Fibroblast of lung (primary cell): ENCODE results near the gene SDSL. TPM values are rescaled to one million over a fixed set of nuclear protein-coding genes. Genes with fewer than 3 reads are reported as not detected.

ENCODE experiments used
- DNase-seq, 2 donors: peaks; one replicate each; pipeline versions ENCODE4 v3.0.0 to v3.0.0-alpha.2; 2010; ENCODE audit warnings: low read depth in 2 of 2
- H2AFZ ChIP-seq: 2 replicates; pipeline ENCODE4 v1.5.1; 2012; ENCODE audit warnings: low read length, control low read depth, inconsistent platforms
- H3K27ac ChIP-seq: 2 replicates; pipeline ENCODE4 v1.5.1; 2011; ENCODE audit warnings: low read length, control low read depth; ENCODE audit not compliant: insufficient read depth
- H3K27me3 ChIP-seq: 2 replicates; pipeline ENCODE4 v1.5.1; 2011; ENCODE audit warnings: mild to moderate bottlenecking, low read length; ENCODE audit not compliant: control insufficient read depth, insufficient read depth
- H3K36me3 ChIP-seq: 2 replicates; pipeline ENCODE4 v1.5.1; 2011; ENCODE audit warnings: low read length; ENCODE audit not compliant: control insufficient read depth, insufficient read depth
- H3K4me1 ChIP-seq: 2 replicates; pipeline ENCODE4 v1.5.1; 2011; ENCODE audit warnings: low read length; ENCODE audit not compliant: control insufficient read depth, insufficient read depth; ENCODE audit errors: extremely low read depth
- H3K4me2 ChIP-seq: 2 replicates; pipeline ENCODE4 v1.5.1; 2011; ENCODE audit warnings: low read length, control low read depth; ENCODE audit not compliant: insufficient read depth; ENCODE audit errors: extremely low read depth
- H3K4me3 ChIP-seq, 4 experiments: fragments of 200-600 bp in 1 of 4; sonication (generic) in 1 of 4; replicated peaks in 1 of 4; 2 replicates each; pipeline ENCODE4 v1.5.1; 2011 to 2016; ENCODE audit warnings: low read length in 4 of 4, low read depth in 3 of 4, mild to moderate bottlenecking in 3 of 4, control low read depth in 2 of 4, inconsistent platforms in 1 of 4, mixed read lengths in 1 of 4; ENCODE audit not compliant: insufficient read depth in 1 of 4; ENCODE audit errors: control extremely low read depth in 1 of 4
- H3K79me2 ChIP-seq: 2 replicates; pipeline ENCODE4 v1.5.1; 2012; ENCODE audit warnings: mild to moderate bottlenecking, low read length, inconsistent platforms; ENCODE audit not compliant: control insufficient read depth, insufficient read depth
- H3K9ac ChIP-seq: 2 replicates; pipeline ENCODE4 v1.5.1; 2011; ENCODE audit warnings: mild to moderate bottlenecking, low read length, control low read depth; ENCODE audit not compliant: insufficient read depth
- H3K9me3 ChIP-seq: 2 replicates; pipeline ENCODE4 v1.5.1; 2012; ENCODE audit warnings: low read depth, low read length; ENCODE audit not compliant: control insufficient read depth, insufficient read depth
- H4K20me1 ChIP-seq: 2 replicates; pipeline ENCODE4 v1.5.1; 2011; ENCODE audit warnings: low read length; ENCODE audit not compliant: control insufficient read depth, insufficient read depth; ENCODE audit errors: extremely low read depth
- CTCF ChIP-seq, 2 donors: IDR thresholded peaks in 1 of 2; conservative IDR thresholded peaks in 1 of 2; 1 replicate in 1 of 2; 2 replicates in 1 of 2; pipeline ENCODE4 v1.5.1; 2011 to 2012; ENCODE audit warnings: low read length in 2 of 2, control low read depth in 1 of 2, inconsistent platforms in 1 of 2, low read depth in 1 of 2, mild to moderate bottlenecking in 1 of 2
- EZH2 ChIP-seq: IDR thresholded peaks from 2 replicates; pipeline ENCODE4 v1.5.1; 2012; ENCODE audit warnings: low read length, control low read depth, mild to moderate bottlenecking; ENCODE audit errors: missing control alignments
- polyA plus RNA-seq, 2 donors: library from polyadenylated mRNA; depleted of rRNA in 1 of 2; stranded (reverse) in 1 of 2; unstranded in 1 of 2; fragments of >200 nt; gene quantifications; 2 replicates each; pipeline ENCODE4 v1.2.1, GENCODE V29; 2011 to 2012; ENCODE audit warnings: missing spikeins in 1 of 2
- total RNA-seq: library from RNA; depleted of rRNA; stranded (reverse); fragments of >200 nt; gene quantifications from 2 replicates; pipeline ENCODE4 v1.2.1, GENCODE V29; 2014

SDSL gene
- total and polyA plus RNA-seq, 2 donors (not counting 1 experiment from before 2014, with no cell fraction given): 5.1 to 12.4 TPM

GRCh38 chr12:113408756-113409298 is 13.4 kb upstream of the SDSL start:
- Histone ChIP-seq H3K9ac (no peak overlapping the region), H3K27ac (no peak overlapping the region), H3K79me2 (no peaks in the 10 kb centered on the region), H3K4me2 (no peak overlapping the region), H3K4me1 (no peaks in the 10 kb centered on the region), H4K20me1 (no peaks in the 10 kb centered on the region), H2AFZ (no peak overlapping the region), H3K9me3 (no peaks in the 10 kb centered on the region), H3K27me3 (no peaks in the 10 kb centered on the region), H3K36me3 (no peaks in the 10 kb centered on the region), H3K4me3 (no peak overlapping the region)
- no peak for DNase-seq
- no peak for TF ChIP-seq EZH2
- TF ChIP-seq CTCF (conservative IDR thresholded peaks at IDR 0.05 in 1 of 2, IDR thresholded peaks at IDR 0.05 in 1 of 2; ENCODE audit: low read depth in 1 of 2, low read length in 2 of 2): no peak

GRCh38 chr12:113409462-113410124 is 12.6 kb upstream of the SDSL start:
- H3K36me3 ChIP-seq: no peaks in the 10 kb centered on the region
- no peaks in the 10 kb centered on the region for H3K9me3 ChIP-seq
- H3K27me3 ChIP-seq: no peaks in the 10 kb centered on the region
- no peak for DNase-seq
- no peaks in the 10 kb centered on the region for H4K20me1 ChIP-seq
- no peak overlapping the region for H3K4me2 ChIP-seq
- no peak overlapping the region for H3K27ac ChIP-seq
- H3K4me3 ChIP-seq: no peak overlapping the region
- TF ChIP-seq EZH2: no peak
- no peak for TF ChIP-seq CTCF (conservative IDR thresholded peaks at IDR 0.05 in 1 of 2, IDR thresholded peaks at IDR 0.05 in 1 of 2; ENCODE audit: low read depth in 1 of 2, low read length in 2 of 2)
- H2AFZ ChIP-seq: no peak overlapping the region
- no peaks in the 10 kb centered on the region for H3K4me1 ChIP-seq
- H3K79me2 ChIP-seq: no peaks in the 10 kb centered on the region
- H3K9ac ChIP-seq: no peak overlapping the region

- no peak overlapping the region for H2AFZ ChIP-seq
- no peak overlapping the region for H3K4me2 ChIP-seq
- DNase-seq: no peak
- H3K9ac ChIP-seq: no peak overlapping the region
- H3K79me2 ChIP-seq: no peaks in the 10 kb centered on the region
- no peaks in the 10 kb centered on the region for H3K36me3 ChIP-seq
- TF ChIP-seq CTCF (conservative IDR thresholded peaks at IDR 0.05 in 1 of 2, IDR thresholded peaks at IDR 0.05 in 1 of 2; ENCODE audit: low read depth in 1 of 2, low read length in 2 of 2) (no peak), EZH2 (no peak)
- H3K27ac ChIP-seq: no peak overlapping the region
- H3K27me3 ChIP-seq: no peaks in the 10 kb centered on the region
- no peaks in the 10 kb centered on the region for H3K9me3 ChIP-seq
- H3K4me3 ChIP-seq: no peak overlapping the region
- no peaks in the 10 kb centered on the region for H4K20me1 ChIP-seq
- no peaks in the 10 kb centered on the region for H3K4me1 ChIP-seq
These were observed 8.7 kb upstream of the SDSL start for GRCh38 chr12:113413488-113413939.
